Measurements from ENCODE around the gene CYSRT1. TPM values are rescaled to one million over a fixed set of nuclear protein-coding genes. Genes with fewer than 3 reads are reported as not detected.

CYSRT1 gene
- total RNA-seq, 6 experiments from 2014 or later: 0.20 to 1.2 (median 0.31) TPM; not detected in 1

DNA sequence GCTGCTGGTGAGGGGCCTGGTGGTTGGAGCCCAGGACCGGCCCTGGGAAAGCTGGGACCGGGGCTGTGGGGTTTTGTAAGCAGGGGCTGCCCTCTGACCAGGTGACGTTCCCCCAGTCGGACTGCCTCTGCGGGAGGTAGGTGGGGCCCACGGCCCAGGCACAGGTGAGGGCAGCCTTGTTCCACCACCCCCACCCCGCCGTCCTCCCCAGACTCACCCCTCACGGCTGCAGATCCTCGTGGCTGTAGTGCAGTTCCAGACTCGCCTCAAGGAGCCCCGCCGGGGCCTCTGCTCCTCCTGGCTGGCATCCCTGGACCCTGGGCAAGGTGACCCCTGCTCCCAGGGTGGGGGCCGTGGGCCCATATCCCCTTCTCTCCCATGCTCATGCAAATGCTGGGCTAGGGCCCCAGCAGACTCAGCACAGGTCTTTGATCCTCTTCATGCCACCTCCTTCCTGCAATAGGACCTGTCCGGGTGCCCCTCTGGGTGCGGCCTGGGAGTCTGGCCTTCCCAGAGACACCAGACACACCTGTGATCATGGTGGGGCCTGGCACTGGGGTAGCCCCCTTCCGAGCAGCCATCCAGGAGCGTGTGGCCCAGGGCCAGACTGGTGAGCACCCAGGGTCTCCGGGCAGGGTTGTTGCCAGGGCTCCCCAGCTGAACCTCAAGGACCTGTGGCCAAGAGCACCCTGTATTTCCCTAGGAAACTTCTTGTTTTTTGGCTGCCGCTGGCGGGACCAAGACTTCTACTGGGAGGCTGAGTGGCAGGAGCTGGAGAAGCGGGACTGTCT, 9.6 kb upstream of the CYSRT1 start:
- TF ChIP-seq, protein P1, sequence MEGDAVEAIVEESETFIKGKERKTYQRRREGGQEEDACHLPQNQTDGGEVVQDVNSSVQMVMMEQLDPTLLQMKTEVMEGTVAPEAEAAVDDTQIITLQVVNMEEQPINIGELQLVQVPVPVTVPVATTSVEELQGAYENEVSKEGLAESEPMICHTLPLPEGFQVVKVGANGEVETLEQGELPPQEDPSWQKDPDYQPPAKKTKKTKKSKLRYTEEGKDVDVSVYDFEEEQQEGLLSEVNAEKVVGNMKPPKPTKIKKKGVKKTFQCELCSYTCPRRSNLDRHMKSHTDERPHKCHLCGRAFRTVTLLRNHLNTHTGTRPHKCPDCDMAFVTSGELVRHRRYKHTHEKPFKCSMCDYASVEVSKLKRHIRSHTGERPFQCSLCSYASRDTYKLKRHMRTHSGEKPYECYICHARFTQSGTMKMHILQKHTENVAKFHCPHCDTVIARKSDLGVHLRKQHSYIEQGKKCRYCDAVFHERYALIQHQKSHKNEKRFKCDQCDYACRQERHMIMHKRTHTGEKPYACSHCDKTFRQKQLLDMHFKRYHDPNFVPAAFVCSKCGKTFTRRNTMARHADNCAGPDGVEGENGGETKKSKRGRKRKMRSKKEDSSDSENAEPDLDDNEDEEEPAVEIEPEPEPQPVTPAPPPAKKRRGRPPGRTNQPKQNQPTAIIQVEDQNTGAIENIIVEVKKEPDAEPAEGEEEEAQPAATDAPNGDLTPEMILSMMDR (IDR thresholded peaks at IDR 0.05): no peak
- TF ChIP-seq POLR2A (IDR thresholded peaks at IDR 0.05): no peak
- no peak for DNase-seq
- intact Hi-C loops (cut with DNase I): no loop called here
- no peak for ATAC-seq
- no peak overlapping the region for H3K4me3 ChIP-seq
- H3K27me3 ChIP-seq: no peaks in the 10 kb centered on the region
- H3K27ac ChIP-seq: no peak overlapping the region
- H3K4me1 ChIP-seq: no peaks in the 10 kb centered on the region
- H3K9me3 ChIP-seq: no peaks in the 10 kb centered on the region
- no CpG with 5 or more reads among the region's 22 CpGs for WGBS (ENCODE audit: insufficient coverage, low coverage, low lambda C conversion rate, missing lambda C conversion rate)
- no peaks in the 10 kb centered on the region for H3K36me3 ChIP-seq

- Histone ChIP-seq H3K27me3 (no peaks in the 10 kb centered on the region), H3K27ac (no peak overlapping the region), H3K4me1 (peaks cover 0 to under 1% (median 0%) of the 10 kb centered on the region in 4 donors), H3K9me3 (no peaks in the 10 kb centered on the region), H3K36me3 (no peaks in the 10 kb centered on the region), H3K4me3 (no peak overlapping the region)
- intact Hi-C loops (cut with DNase I): no loop called here
- ATAC-seq (no peak), DNase-seq (no peak)
- no peak for TF ChIP-seq POLR2A (IDR thresholded peaks at IDR 0.05)
- TF ChIP-seq, protein P1 (IDR thresholded peaks at IDR 0.05): no peak
- WGBS (ENCODE audit: insufficient coverage, low coverage, low lambda C conversion rate, missing lambda C conversion rate): no CpG with 5 or more reads among the region's 30 CpGs
Observed at GRCh38 chr9:137216188-137216965, 8.6 kb upstream of the CYSRT1 start.

- WGBS (ENCODE audit: insufficient coverage, low coverage, low lambda C conversion rate, missing lambda C conversion rate): 77% methylated on average over 10 of the region's 36 CpGs
- Histone ChIP-seq H3K9me3 (no peaks in the 10 kb centered on the region), H3K4me3 (peak overlapping the region in 2 of 3 donors; percentile 17 to 29), H3K27me3 (no peaks in the 10 kb centered on the region), H3K4me1 (peaks cover 0 to 5% (median 0%) of the 10 kb centered on the region in 4 donors), H3K27ac (no peak overlapping the region), H3K36me3 (no peaks in the 10 kb centered on the region)
- intact Hi-C loops (cut with DNase I): no loop called here
- ATAC-seq (peak; percentile 29 to 61 (median 44)), DNase-seq (peak in 1 of 3 donors; percentile 70)
- TF ChIP-seq, protein P1 (IDR thresholded peaks at IDR 0.05): no peak
- TF ChIP-seq POLR2A (IDR thresholded peaks at IDR 0.05): no peak
Observed at GRCh38 chr9:137217276-137218211, 7.4 kb upstream of the CYSRT1 start.

DNA sequence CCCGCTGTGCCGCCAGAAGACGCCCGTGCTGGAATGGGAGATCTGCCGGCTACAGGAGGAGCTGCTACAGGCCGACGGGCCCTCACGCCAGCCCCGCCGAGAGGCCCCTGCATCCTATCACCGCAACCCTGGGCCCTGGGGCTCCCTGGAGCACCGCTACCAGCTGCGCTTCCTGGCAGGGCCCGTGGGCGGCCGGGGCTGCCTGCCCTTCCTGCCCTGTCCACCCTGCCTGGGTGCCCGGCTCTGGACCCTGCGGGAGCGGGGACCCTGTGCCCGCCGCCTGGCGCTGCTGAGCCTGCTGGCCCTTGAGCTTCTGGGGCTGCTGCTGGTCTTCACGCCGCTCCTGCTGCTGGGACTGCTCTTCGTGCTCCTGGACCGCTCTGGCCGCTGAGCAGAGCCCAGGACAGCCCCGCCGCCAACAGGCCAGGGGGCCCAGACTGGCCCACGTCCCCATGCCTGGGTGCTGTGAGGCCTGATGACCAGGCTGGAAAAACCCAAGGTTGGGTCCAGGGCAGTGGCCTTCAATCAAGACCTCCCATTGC, 6.7 kb upstream of the CYSRT1 start:
- no peaks in the 10 kb centered on the region for H3K9me3 ChIP-seq
- H3K36me3 ChIP-seq: no peaks in the 10 kb centered on the region
- ATAC-seq: no peak
- no peaks in the 10 kb centered on the region for H3K27me3 ChIP-seq
- no peak overlapping the region for H3K4me3 ChIP-seq
- DNase-seq: no peak
- no peak overlapping the region for H3K27ac ChIP-seq
- peaks cover 0 to 11% (median 2%) of the 10 kb centered on the region in 4 donors for H3K4me1 ChIP-seq
- intact Hi-C loops (cut with DNase I): no loop called here
- WGBS (ENCODE audit: insufficient coverage, low coverage, low lambda C conversion rate, missing lambda C conversion rate): no CpG with 5 or more reads among the region's 30 CpGs
- no peak for TF ChIP-seq POLR2A (IDR thresholded peaks at IDR 0.05)
- TF ChIP-seq, protein P1 (IDR thresholded peaks at IDR 0.05): no peak
